Activated B cell treated with CpG ODN at 0.5 μM for 24 hours (primary cell): ENCODE data around the gene ZNF629. TPM values are rescaled to one million over a fixed set of nuclear protein-coding genes. Genes with fewer than 3 reads are reported as not detected.

Source experiments
- ATAC-seq: fragments of 200-7000 bp; cut with Tn5 transposase; one replicate; pipeline ENCODE4 v1.10.0; 2021; ENCODE audit warnings: low read depth, mild to moderate bottlenecking, moderate library complexity
- CTCF ChIA-PET: fragments of 350-600 bp; sonication (Branson Sonifier 250); formaldehyde crosslinking; loops from one replicate; lab custom pipeline; 2021; ENCODE audit warnings: antibody characterized with exemption; lab: Charles Lee
- POLR2A ChIA-PET: fragments of 350-600 bp; sonication (Branson Sonifier 250); formaldehyde crosslinking; loops from one replicate; lab custom pipeline; 2021; ENCODE audit warnings: antibody characterized with exemption; lab: Charles Lee
- DNase-seq: peaks from one replicate; pipeline ENCODE4 v3.0.0; 2022
- H3K27ac Mint-ChIP-seq: one replicate; pipeline ENCODE4 v1.8.0; 2020; ENCODE audit warnings: mixed read lengths
- H3K27me3 Mint-ChIP-seq: one replicate; pipeline ENCODE4 v1.8.0; 2021; ENCODE audit warnings: mixed read lengths
- H3K36me3 Mint-ChIP-seq: one replicate; pipeline ENCODE4 v1.8.0; 2021; ENCODE audit warnings: low read depth, mixed read lengths
- H3K4me1 Mint-ChIP-seq: one replicate; pipeline ENCODE4 v1.8.0; 2021; ENCODE audit warnings: mixed read lengths
- H3K4me3 Mint-ChIP-seq: one replicate; pipeline ENCODE4 v1.8.0; 2020; ENCODE audit warnings: mild to moderate bottlenecking, mixed read lengths
- H3K9me3 Mint-ChIP-seq: one replicate; pipeline ENCODE4 v1.8.0; 2020; ENCODE audit warnings: mixed read lengths
- intact Hi-C: fragments of 100-400 bp; cut with micrococcal nuclease; formaldehyde crosslinking; loops from one replicate; pipeline ENCODE4 v1.15.1; 2024
- total RNA-seq: library from RNA; stranded (reverse); gene quantifications from 2 replicates; pipeline ENCODE4 v1.2.3, GENCODE V29; 2022
- TF ChIP-seq, protein P1 (sequence below): fragments of 200-600 bp; IDR thresholded peaks from one replicate; pipeline ENCODE4 v1.8.0; 2022; ENCODE audit warnings: antibody characterized with exemption, mild to moderate bottlenecking

Gene ZNF629
- total RNA-seq, 1 donor from 2014 or later, result 9.1 TPM

- H3K4me3 Mint-ChIP-seq, result peak overlapping the region; percentile 55
- H3K36me3 Mint-ChIP-seq, result peaks cover 73% of the 10 kb centered on the region
- ChIA-PET CTCF (no interaction called here), POLR2A (interaction anchor here (1.1 to 2.4 kb wide), 2 partner anchors 11 to 16 kb away, joined by 3 to 10 read pairs; partner anchors contain the start of gene PHKG2)
- TF ChIP-seq, protein P1, sequence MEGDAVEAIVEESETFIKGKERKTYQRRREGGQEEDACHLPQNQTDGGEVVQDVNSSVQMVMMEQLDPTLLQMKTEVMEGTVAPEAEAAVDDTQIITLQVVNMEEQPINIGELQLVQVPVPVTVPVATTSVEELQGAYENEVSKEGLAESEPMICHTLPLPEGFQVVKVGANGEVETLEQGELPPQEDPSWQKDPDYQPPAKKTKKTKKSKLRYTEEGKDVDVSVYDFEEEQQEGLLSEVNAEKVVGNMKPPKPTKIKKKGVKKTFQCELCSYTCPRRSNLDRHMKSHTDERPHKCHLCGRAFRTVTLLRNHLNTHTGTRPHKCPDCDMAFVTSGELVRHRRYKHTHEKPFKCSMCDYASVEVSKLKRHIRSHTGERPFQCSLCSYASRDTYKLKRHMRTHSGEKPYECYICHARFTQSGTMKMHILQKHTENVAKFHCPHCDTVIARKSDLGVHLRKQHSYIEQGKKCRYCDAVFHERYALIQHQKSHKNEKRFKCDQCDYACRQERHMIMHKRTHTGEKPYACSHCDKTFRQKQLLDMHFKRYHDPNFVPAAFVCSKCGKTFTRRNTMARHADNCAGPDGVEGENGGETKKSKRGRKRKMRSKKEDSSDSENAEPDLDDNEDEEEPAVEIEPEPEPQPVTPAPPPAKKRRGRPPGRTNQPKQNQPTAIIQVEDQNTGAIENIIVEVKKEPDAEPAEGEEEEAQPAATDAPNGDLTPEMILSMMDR, result no peak
- H3K27me3 Mint-ChIP-seq, result no peaks in the 10 kb centered on the region
- intact Hi-C loops, result loop anchor here (5.0 kb wide), 1 partner anchor 128 kb away; the partner anchor contains the start of gene BCL7C
- H3K27ac Mint-ChIP-seq, result no peak overlapping the region
- no peaks in the 10 kb centered on the region for H3K9me3 Mint-ChIP-seq
- DNase-seq, result no peak
- peaks cover 51% of the 10 kb centered on the region for H3K4me1 Mint-ChIP-seq
- no peak for ATAC-seq
Observed at GRCh38 chr16:30764086-30764485, 22.9 kb downstream of the ZNF629 start.

DNA sequence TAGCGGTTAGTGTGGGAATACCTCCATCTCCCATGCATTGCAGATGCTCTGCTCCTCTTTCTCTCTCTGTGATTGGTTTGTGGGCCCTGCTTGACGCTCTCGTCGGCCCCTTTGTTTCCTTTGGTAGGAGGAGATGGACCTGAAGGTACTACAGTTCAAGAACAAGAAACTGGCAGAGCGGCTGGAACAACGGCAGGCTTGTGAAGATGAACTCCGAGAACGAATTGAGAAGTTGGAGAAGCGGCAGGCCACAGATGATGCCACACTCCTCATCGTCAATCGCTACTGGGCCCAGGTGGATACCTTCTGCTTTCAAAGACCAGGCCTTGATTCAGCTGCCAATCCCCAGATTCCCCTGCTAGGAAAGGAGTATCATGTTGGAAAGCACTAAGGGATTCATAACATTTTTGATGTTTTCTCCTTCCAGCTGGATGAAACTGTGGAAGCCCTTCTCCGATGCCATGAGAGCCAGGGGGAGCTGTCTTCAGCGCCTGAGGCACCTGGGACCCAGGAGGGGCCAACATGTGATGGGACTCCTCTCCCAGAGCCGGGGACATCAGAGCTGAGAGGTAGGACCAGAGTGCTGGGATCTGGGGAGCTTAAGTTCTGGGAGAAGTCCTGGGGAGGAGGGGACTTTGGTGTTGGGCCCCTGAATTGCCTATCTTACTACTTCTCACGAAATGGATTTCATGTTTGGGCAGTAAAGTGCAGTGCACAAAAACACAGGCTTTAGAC is 23.8 kb downstream of the ZNF629 start:
- no peaks in the 10 kb centered on the region for H3K9me3 Mint-ChIP-seq
- ChIA-PET CTCF (no interaction called here), POLR2A (interaction anchor here (0.6 to 2.4 kb wide), 4 partner anchors 12 to 69 kb away, joined by 3 to 10 read pairs (median 4); partner anchors contain the start of gene PHKG2)
- TF ChIP-seq, protein P1, result no peak
- peak overlapping the region; percentile 93 for H3K4me3 Mint-ChIP-seq
- peaks cover 51% of the 10 kb centered on the region for H3K4me1 Mint-ChIP-seq
- peaks cover 64% of the 10 kb centered on the region for H3K36me3 Mint-ChIP-seq
- no peak for DNase-seq
- no peak for ATAC-seq
- peak overlapping the region; percentile 87 for H3K27ac Mint-ChIP-seq
- no peaks in the 10 kb centered on the region for H3K27me3 Mint-ChIP-seq
- intact Hi-C loops, result loop anchor here (1.0 to 5.0 kb wide), 8 partner anchors 15 to 159 kb away; partner anchors contain the start of genes BCL7C, FBRS, PHKG2 and PRR14

GRCh38 chr16:30761928-30762902 is 24.8 kb downstream of the ZNF629 start, which contains the start of the genes CFAP119 and RNF40:
Gene CFAP119, minus strand, starts transcription at chr16:30762062. Its CDS starts 314 bp downstream, at chr16:30761748.
Gene RNF40, plus strand, starts transcription at chr16:30762322. Its CDS starts 224 bp downstream, at chr16:30762546.
- Mint-ChIP-seq H3K27me3 (no peaks in the 10 kb centered on the region), H3K4me1 (peaks cover 42% of the 10 kb centered on the region), H3K9me3 (no peaks in the 10 kb centered on the region), H3K36me3 (peaks cover 61% of the 10 kb centered on the region), H3K27ac (peak within 1 kb of the TSS; percentile 87), H3K4me3 (peak within 1 kb of the TSS; percentile 93)
- POLR2A ChIA-PET, result interaction anchor here (0.6 to 3.6 kb wide), 2 partner anchors 14 to 68 kb away, joined by 5 to 13 read pairs (median 10); partner anchors contain the start of gene PHKG2
- intact Hi-C loops, result loop anchor here (1.0 to 5.0 kb wide), 8 partner anchors 14 to 160 kb away; partner anchors contain the start of genes BCL7C, FBRS, PHKG2 and PRR14
- peak; percentile 89 for ATAC-seq
- CTCF ChIA-PET, result no interaction called here
- peak; percentile 94 for DNase-seq
- TF ChIP-seq, protein P1, result no peak

GRCh38 chr16:30761427-30761927 is 25.5 kb downstream of the ZNF629 start:
- TF ChIP-seq, protein P1, result no peak
- DNase-seq (peak; percentile 48), ATAC-seq (peak; percentile 31)
- ChIA-PET CTCF (no interaction called here), POLR2A (interaction anchor here (0.6 to 3.6 kb wide), 3 partner anchors 13 to 53 kb away, joined by 4 to 13 read pairs (median 7); partner anchors contain the start of gene PHKG2)
- intact Hi-C loops, result loop anchor here (5.0 kb wide), 1 partner anchor 131 kb away; the partner anchor contains the start of gene BCL7C
- H3K27ac Mint-ChIP-seq, result peak overlapping the region; percentile 87
- peaks cover 58% of the 10 kb centered on the region for H3K36me3 Mint-ChIP-seq
- H3K4me3 Mint-ChIP-seq, result peak overlapping the region; percentile 93
- H3K4me1 Mint-ChIP-seq, result peaks cover 39% of the 10 kb centered on the region
- no peaks in the 10 kb centered on the region for H3K27me3 Mint-ChIP-seq
- no peaks in the 10 kb centered on the region for H3K9me3 Mint-ChIP-seq
